ENCODE results near the gene SLC2A2.
A peak's percentile ranks its signal among the peaks of the same experiment; 100 is the strongest.

The SLC2A2 gene

DNA sequence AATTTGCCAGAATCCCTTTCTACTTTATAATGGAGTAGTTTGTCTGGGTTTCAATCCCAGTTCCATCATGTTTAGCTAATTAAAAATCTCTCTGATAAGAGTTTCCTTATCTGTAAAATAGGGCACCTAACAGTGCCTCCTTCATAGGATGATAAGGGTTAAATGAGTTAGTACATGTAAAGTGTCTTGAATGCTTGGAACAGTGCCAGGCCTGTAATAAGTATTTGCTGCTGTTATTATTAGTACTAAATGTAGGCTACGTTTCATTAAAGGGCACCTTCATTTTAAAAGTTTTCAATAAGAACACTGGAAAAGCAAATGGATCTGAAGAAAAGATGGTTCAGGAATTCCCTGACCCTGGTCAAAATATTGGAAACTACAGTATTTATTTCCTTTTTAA is 11.8 kb upstream of the SLC2A2 start:
- DNase-seq (ENCODE audit: extremely low spot score, insufficient read length, low read depth) (no peak), FAIRE-seq (no peak)

DNA sequence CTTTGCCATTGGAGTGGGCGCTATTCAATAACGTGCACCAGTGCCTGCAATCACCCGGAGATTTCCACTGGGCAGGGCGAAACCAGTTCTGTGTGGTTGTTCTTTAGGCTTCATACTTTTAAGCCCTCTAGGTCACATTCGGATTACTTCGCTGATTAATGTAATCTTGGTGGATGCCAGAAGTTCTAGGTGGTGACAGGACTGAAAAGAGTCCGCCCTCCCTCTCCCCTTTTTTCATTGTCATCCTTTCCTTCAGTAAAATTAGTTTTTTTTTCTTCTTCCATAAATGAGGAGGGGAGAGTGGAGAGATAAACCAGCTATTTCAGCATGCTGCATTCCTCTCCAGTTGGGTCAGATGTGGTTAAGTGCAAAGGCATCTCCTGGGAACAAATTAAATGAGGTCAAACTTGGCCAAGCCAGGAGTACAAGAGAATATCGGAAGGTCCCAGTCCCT is 2.3 kb upstream of the SLC2A2 start:
- no peak for FAIRE-seq

GRCh38 chr3:171028025-171028778 is 1.7 kb upstream of the SLC2A2 start:
- FAIRE-seq (no peak), DNase-seq (ENCODE audit: extremely low spot score, insufficient read length, low read depth) (no peak)

More for the DNA sequence above, 2.3 kb upstream of the SLC2A2 start:
- no peak for DNase-seq (ENCODE audit: extremely low spot score, insufficient read length, low read depth)

DNA sequence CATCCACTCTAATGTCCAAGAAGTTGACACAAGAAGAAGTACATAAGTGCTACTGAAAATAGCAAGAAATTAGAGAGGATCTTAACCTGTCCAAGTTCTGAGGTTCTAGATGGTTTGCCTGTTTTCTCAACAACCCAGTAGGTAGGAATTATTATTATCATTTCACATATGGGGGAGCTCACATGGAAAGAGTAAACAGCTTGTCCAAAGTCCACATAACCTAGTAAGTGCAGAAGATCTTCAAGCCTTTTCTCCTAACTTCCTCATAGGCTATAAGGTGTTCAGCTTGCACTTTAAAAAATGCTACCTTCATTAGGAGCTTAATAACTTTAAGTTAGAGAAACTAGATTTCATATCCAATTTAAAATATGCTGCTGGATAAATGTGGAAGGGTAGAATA is 3.0 kb downstream of the SLC2A2 start:
- DNase-seq (ENCODE audit: extremely low spot score, insufficient read length, low read depth): no peak
- no peak for FAIRE-seq

- DNase-seq (ENCODE audit: extremely low spot score, insufficient read length, low read depth): no peak
- FAIRE-seq: no peak
Measured at GRCh38 chr3:171021377-171021776, 5.1 kb downstream of the SLC2A2 start.

DNA sequence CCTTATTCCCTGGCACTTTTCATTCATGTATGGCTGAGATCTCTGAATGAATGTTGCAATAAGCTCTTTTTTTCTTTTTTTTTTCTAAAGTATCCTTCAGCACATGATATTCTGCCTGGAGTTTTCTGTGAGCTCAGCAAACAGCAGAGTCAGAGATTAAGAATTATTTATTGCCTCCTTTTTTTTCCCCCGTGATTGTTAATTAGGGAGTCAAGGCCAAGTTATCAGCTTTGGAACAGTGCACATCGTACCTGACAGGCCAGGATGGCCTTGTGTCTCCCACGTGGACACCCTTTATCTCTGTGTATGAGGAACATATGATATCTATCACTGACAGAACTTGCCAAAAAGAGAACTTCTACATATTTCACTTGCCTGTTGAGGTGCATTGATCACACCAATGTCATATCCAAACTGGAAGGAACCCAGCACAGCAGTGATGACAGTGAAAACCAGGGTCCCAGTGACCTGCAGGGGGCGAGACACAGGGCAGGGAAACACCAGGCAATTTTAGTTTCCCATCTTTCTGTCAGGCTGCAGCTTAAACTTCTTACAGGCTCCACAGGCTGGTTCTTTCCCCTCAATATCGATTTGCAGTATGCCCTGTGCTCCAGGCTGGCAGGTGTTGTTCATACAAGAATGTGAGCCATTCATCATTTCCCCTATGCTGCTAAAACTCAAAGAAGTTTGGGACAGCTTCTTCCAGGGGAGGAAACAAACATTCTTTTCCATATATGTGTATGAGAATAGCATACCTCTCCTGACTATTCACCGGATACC is 8.2 kb downstream of the SLC2A2 start:
- no peak for FAIRE-seq
- DNase-seq (ENCODE audit: extremely low spot score, insufficient read length, low read depth): no peak

- FAIRE-seq (no peak), DNase-seq (ENCODE audit: extremely low spot score, insufficient read length, low read depth) (no peak)
Measured at GRCh38 chr3:171013822-171014748, 12.4 kb downstream of the SLC2A2 start.

DNA sequence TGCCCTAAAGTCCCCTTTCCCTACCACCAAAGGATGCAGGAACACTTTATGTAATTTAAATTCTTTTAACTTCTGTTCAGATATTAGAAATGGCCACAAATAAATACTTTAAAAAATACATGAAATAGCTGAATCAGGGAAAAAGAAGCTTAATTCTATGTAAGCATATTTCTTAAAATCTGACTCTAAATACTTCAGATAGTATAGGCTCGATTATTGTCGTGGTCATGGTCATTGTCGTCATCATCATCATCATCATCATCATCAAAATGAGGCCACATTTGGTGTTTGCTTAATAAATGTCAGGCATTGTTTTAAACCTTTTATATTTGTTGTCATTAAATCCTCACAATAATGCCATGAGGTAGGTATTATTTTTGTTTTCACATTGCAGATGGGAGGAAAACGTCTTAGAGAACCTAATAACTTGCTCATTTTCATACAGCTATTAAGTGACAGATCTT is 14.6 kb downstream of the SLC2A2 start:
- FAIRE-seq (no peak), DNase-seq (ENCODE audit: extremely low spot score, insufficient read length, low read depth) (no peak)

DNA sequence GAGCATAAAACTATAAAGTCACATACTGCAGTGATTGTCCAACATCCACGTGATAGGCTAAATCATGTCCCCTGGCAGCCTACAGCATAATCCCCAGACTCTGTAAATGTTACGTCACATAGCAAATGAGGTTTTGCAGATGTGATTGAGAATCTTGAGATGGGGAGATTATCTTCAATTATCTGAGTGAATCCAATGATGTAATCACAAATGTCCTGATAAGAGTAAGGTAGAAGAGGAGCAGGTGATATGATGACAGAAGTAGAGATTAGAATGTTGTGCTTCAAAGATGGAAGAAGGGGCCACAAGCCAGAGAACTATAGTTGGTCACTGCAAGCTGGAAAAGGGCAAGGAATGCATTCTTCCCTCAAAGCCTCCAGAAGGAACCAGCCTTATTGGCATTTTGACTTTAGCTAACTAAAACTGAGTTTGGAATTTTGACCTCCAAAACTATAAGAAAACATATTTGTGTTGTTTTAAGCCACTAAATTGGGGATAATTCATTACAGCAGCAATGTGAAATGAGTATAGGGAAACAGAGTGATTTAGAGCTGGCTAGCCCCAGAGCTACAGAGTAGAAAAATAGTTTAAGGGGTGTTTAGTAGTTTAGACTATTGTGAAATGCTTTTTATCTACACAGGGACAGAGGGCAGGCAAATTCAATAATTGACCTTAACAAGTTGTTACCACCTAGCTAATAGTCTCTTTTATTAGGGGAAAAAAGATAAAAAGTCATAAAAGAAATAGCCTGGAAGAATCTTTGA is 15.2 kb downstream of the SLC2A2 start:
- no peak for FAIRE-seq
- no peak for DNase-seq (ENCODE audit: extremely low spot score, insufficient read length, low read depth)

DNA sequence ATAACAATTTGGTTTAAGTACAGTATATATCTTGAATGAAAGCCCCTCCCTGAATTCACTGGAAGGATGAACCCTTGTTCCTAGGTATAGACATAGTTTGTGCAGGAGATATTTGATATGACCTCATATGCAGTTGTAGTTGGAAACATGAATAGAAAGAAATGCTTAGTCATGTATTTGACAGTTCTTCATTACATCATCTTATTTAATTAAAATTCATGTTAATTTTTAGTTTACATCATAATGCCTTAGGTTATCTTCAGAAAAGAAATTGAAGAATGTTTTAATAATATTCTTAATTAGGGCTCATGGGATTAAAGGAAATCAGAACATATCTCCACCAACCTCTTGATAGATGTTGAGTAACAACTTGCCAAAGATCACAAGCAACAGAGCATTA is 19.2 kb downstream of the SLC2A2 start:
- DNase-seq (ENCODE audit: extremely low spot score, insufficient read length, low read depth): no peak
- FAIRE-seq: no peak

DNA sequence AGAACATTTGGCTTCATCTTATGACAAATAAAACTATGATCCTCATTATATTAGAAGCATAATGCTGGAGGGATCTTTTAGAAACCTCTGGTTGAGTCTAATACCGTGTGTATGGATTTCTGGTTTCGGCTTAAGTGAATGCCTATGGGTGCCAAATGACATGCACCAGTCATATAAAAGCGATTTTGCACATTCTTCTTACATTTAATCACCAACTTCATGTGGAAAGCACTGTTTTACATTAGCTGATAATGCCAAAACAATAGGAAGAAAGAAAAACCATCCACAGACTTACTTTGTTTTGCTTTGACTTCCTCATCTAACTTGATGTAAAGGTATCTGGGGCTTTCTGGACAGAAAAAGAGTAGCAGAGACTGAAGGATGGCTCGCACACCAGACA is 20.9 kb downstream of the SLC2A2 start:
- DNase-seq (ENCODE audit: extremely low spot score, insufficient read length, low read depth) (no peak), FAIRE-seq (no peak)

GRCh38 chr3:171001957-171002694 is 24.4 kb downstream of the SLC2A2 start:
- DNase-seq (ENCODE audit: extremely low spot score, insufficient read length, low read depth) (no peak), FAIRE-seq (peak; percentile 74)

- no peak for FAIRE-seq
Measured at GRCh38 chr3:171001250-171001893, 25.1 kb downstream of the SLC2A2 start.

DNA sequence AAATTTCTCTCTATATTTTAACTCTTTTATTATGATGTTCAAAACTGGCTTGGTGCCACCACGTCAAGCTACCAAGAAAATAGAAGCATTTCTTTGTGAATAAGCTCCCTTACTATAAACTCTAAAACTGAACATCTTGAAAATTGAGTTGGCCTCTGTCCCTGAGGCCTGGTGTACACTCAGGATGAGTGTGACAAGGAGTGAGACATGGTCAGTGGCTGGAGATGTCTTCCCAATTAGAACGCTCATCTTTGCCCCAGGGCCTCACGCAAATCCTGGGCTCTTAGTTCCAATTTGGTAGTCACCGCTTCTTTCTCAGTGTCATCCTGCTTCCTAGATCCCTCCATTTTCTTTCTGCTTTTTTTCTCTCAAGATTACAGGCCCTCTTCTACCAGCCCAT is 26.2 kb downstream of the SLC2A2 start:
- no peak for DNase-seq (ENCODE audit: extremely low spot score, insufficient read length, low read depth)
- FAIRE-seq: no peak

More at GRCh38 chr3:171001250-171001893, 25.1 kb downstream of the SLC2A2 start:
- DNase-seq (ENCODE audit: extremely low spot score, insufficient read length, low read depth): no peak

DNA sequence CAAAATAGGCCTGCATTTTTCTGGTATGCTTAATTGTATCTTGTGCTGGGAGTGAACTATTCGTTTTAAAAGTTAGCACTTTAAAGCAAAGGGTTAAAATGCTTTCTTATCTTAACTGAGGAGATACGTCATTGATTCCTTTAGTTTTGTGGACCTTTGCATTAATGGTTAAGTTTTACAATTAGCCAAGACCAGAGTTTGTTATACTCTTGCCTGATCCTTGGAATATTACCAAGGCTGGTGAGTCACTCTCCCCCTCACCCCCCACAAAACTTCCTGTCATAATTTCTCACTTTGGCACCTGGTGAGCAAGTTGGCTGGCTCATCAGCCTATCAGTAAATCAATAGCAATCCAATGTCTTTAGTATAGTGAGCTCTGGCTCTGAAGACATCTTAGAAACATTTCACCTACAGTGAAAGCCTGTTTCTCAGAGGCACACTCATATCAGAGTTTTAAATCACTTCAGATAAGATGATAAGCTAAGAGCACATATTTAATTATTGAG is 26.7 kb downstream of the SLC2A2 start:
- DNase-seq (ENCODE audit: extremely low spot score, insufficient read length, low read depth) (no peak), FAIRE-seq (no peak)

GRCh38 chr3:170997961-170998913 is 28.3 kb downstream of the SLC2A2 start:
- FAIRE-seq (no peak), DNase-seq (ENCODE audit: extremely low spot score, insufficient read length, low read depth) (no peak)

DNA sequence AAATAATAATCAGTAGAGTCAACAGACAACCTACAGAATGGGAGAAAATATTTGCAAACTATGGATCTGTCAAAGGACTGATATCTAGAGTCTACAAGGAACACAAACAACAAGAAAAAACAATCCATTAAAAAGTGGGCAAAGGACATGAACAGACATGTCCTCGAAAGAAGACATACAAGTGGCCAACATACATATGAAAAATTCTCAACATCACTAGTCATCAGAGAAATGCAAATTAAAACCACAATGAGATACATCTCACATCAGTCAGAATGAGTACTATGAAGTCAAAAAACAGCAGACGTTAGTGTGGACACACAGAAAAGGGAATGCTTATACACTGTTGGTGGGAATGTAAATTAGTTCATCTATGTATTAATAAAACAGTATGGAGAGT is 33.7 kb downstream of the SLC2A2 start:
- DNase-seq (ENCODE audit: extremely low spot score, insufficient read length, low read depth) (no peak), FAIRE-seq (peak; percentile 72)
